Fibroblast of skin of right biceps (primary cell): ENCODE results near the gene CD99L2.
A peak's percentile ranks its signal among the peaks of the same experiment; 100 is the strongest.

Source experiments
- DNase-seq: peaks from one replicate; pipeline ENCODE4 v3.0.0-alpha.2; 2013

CD99L2 gene

DNA sequence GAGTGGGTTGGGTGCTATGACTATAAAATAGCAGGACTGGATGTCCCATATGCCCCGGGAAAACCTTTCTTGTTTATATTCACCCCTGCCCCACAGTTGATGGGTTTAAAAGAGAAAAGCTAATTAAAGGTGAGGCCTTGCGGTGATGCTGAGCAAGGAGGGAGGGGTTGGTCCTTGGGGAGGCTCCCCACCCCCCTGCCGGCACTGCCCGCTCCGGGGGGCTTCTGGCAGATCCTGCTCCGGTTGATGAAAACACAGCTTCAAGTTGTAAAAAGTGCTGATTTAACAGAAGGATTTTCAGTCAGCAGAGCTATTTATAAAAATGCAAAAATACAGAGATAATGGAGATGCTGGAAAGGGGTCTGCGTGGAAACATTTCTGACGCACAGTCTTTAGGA lies 136.7 kb downstream of the CD99L2 start:
- DNase-seq = no peak

GRCh38 chrX:150761176-150761818 lies 137.2 kb downstream of the CD99L2 start:
- no peak for DNase-seq

GRCh38 chrX:150759568-150760416 lies 138.7 kb downstream of the CD99L2 start:
- no peak for DNase-seq

- no peak for DNase-seq
Measured at GRCh38 chrX:150757371-150757770, 141.1 kb downstream of the CD99L2 start.

- no peak for DNase-seq
Measured at GRCh38 chrX:150753968-150754367, 144.5 kb downstream of the CD99L2 start.

DNA sequence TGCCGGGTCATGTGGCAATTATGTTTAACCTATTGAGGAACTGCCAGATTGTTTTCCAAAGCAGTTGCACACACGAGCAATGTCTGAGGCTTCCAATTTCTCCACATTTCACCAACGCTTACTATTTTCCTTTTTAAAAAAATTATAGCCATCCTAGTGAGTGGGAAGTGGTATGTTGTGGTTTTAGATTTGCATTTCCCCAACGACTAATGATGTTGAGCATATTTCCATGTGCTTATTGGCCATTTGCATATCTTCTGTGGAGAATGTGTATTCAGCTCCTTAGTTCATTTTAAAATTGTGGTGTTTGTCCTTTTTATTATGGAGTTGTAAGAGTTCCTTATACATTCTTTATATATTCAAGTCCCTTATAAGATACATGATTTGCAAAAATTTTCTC lies 145.1 kb downstream of the CD99L2 start:
- no peak for DNase-seq

DNA sequence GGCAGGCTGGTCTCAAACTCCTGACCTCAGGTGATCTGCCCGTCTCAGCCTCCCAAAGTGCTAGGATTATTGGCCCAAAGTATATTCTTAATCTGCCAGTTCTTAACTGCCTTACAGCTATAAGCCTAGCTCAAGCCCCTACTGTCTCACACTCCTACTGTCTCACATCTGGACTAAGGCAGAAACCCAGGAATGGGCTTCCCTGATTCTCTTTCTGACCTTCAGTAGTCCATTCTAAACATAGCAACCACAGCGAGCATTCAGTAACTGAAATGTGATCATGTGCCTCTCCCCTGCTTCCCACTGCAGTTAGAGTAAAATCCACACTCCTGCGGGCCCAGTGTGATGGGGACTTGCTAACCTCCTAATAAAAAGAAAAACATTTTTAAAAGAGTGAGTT lies 146.3 kb downstream of the CD99L2 start:
- DNase-seq = no peak

DNA sequence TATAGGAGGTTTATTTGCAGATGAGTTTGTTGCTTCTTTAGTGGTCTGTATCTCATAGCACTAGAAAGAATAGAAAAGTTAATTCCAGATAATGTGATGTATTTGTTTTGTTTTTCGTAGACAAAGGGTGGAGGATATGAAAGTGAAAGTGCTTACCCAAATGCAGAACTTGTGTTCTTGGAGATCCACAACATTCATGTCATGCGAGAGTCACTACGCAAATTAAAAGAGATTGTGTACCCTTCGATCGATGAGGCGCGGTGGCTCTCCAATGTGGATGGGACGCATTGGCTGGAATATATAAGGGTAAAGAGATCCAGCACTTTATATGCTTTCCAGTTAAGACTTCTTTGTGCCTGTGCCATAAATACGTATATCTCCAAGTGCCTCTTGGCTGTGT lies 162.0 kb downstream of the CD99L2 start:
- DNase-seq = no peak

GRCh38 chrX:150731795-150732194 lies 166.7 kb downstream of the CD99L2 start:
- DNase-seq = peak; percentile 86

DNA sequence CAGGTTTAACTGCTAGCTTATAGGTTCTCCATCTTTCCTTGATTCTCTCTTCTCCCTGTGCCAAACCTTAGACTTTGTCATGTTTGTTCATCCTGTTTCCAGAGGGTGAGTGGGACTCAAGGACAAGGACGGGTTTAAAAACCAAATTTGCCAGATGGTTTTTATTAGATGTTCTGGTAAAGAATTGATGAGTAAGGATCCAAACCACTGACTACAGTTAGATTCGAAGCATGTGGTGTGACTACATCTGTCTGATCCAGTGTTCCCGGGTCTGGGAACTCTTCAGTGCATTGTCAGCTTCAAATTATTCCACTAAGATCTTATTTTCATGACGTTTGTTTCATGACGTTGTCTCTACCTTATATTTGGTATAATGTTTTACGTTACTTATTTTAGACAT lies 167.7 kb downstream of the CD99L2 start:
- DNase-seq = peak; percentile 77

GRCh38 chrX:150729956-150730355 lies 168.5 kb downstream of the CD99L2 start:
- no peak for DNase-seq

- DNase-seq = no peak
Measured at GRCh38 chrX:150719621-150720020, 178.8 kb downstream of the CD99L2 start.
